ENCODE results near the gene ACBD6. TPM values are rescaled to one million over a fixed set of nuclear protein-coding genes. Genes with fewer than 3 reads are reported as not detected.

The ACBD6 gene
- total RNA-seq, 4 donors from 2014 or later: 33.3 to 44.0 (median 42.6) TPM

- H3K4me1 ChIP-seq: peaks cover 0 to 4% (median 0%) of the 10 kb centered on the region in 4 donors
- no peak overlapping the region for H3K4me3 ChIP-seq
- WGBS: 90% methylated on average over 6 of the region's 6 CpGs
- H3K9me3 ChIP-seq: no peaks in the 10 kb centered on the region
- H3K36me3 ChIP-seq: peaks cover 0 to 9% (median 3%) of the 10 kb centered on the region in 4 donors
- DNase-seq (ENCODE audit: extremely low spot score): no peak
- H3K27me3 ChIP-seq: no peaks in the 10 kb centered on the region
- no peak overlapping the region for H3K27ac ChIP-seq (replicated peaks in 1 of 4)
- TF ChIP-seq, protein P1, sequence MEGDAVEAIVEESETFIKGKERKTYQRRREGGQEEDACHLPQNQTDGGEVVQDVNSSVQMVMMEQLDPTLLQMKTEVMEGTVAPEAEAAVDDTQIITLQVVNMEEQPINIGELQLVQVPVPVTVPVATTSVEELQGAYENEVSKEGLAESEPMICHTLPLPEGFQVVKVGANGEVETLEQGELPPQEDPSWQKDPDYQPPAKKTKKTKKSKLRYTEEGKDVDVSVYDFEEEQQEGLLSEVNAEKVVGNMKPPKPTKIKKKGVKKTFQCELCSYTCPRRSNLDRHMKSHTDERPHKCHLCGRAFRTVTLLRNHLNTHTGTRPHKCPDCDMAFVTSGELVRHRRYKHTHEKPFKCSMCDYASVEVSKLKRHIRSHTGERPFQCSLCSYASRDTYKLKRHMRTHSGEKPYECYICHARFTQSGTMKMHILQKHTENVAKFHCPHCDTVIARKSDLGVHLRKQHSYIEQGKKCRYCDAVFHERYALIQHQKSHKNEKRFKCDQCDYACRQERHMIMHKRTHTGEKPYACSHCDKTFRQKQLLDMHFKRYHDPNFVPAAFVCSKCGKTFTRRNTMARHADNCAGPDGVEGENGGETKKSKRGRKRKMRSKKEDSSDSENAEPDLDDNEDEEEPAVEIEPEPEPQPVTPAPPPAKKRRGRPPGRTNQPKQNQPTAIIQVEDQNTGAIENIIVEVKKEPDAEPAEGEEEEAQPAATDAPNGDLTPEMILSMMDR (IDR thresholded peaks at IDR 0.05): no peak
- TF ChIP-seq POLR2A (IDR thresholded peaks at IDR 0.05; ENCODE audit: low read depth) (no peak), EP300 (IDR thresholded peaks at IDR 0.05) (no peak), POLR2AphosphoS5 (IDR thresholded peaks at IDR 0.05) (no peak)
- intact Hi-C loops (cut with DNase I): no loop called here
Observed at GRCh38 chr1:180290265-180291001, 211.9 kb downstream of the ACBD6 start.

DNA sequence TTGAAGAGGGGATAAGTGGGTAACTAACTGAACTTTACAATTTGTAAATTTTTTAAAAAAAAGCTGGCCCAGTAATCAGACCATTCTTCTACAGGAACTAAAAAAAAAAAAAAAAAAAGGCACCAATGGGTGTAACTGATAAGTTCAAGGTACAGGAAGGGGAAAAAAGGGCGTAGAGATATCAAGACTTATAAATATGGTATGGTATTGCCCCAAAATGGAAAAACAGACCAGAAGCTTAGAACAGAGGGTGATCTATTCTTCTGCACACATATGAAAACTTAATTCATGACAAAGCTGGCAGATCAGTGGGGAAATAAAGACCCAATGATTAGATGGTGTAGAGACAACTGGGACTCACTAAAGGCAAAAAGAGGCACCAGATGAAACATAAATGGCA lies 213.4 kb downstream of the ACBD6 start:
- H3K27ac ChIP-seq (replicated peaks in 1 of 4): no peak overlapping the region
- peaks cover 0 to 4% (median 0%) of the 10 kb centered on the region in 4 donors for H3K4me1 ChIP-seq
- TF ChIP-seq POLR2A (IDR thresholded peaks at IDR 0.05; ENCODE audit: low read depth): no peak
- TF ChIP-seq POLR2AphosphoS5 (IDR thresholded peaks at IDR 0.05): no peak
- TF ChIP-seq, protein P1 (IDR thresholded peaks at IDR 0.05): no peak
- no peak for TF ChIP-seq EP300 (IDR thresholded peaks at IDR 0.05)
- WGBS: 85% methylated on average over 1 of the region's 1 CpG
- no peak overlapping the region for H3K4me3 ChIP-seq
- H3K9me3 ChIP-seq: no peaks in the 10 kb centered on the region
- intact Hi-C loops (cut with DNase I): no loop called here
- DNase-seq (ENCODE audit: extremely low spot score): no peak
- H3K36me3 ChIP-seq: peaks cover 0 to 20% (median 6%) of the 10 kb centered on the region in 4 donors
- H3K27me3 ChIP-seq: no peaks in the 10 kb centered on the region

DNA sequence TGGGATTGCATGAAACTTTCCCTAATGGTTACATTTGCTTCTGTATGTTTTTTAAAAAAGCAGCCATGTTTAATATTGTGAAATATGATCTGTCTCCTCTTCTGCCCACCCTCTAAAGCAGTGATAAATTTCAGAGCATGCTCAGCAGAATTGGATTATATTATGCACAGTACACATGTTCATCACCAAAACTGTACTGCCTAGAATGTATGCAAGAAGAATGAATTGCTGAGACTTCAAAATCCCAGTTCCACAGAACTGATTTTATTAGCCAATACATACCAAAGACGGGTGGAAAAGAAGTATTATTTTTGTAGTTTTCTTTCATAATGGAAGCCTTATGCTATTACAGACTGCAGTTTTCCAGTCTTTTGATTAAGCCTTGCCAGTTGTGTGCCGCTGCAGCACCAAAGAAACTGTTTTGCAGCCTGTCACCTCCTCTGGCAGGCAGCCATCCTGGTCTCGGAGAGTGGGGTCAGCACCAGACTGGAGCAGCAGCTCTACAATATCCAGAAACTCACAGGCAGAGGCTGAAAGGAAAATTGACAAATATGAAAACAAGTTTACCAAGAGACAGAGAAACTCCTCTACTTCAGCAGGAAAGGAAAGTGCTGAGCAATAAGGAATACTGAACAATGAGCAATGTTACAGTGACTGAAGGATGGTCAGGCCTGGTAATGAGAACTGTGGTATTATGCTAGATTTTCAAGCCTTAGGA lies 214.2 kb downstream of the ACBD6 start:
- H3K4me1 ChIP-seq: peaks cover 0 to 4% (median 0%) of the 10 kb centered on the region in 4 donors
- DNase-seq (ENCODE audit: extremely low spot score): no peak
- TF ChIP-seq EP300 (IDR thresholded peaks at IDR 0.05) (no peak), POLR2AphosphoS5 (IDR thresholded peaks at IDR 0.05) (no peak), POLR2A (IDR thresholded peaks at IDR 0.05; ENCODE audit: low read depth) (no peak)
- TF ChIP-seq, protein P1 (IDR thresholded peaks at IDR 0.05): no peak
- intact Hi-C loops (cut with DNase I): no loop called here
- H3K27me3 ChIP-seq: no peaks in the 10 kb centered on the region
- no peaks in the 10 kb centered on the region for H3K9me3 ChIP-seq
- H3K27ac ChIP-seq (replicated peaks in 1 of 4): peak overlapping the region in 1 of 4 donors; percentile 25
- 65% methylated on average over 3 of the region's 3 CpGs for whole genome bisulfite sequencing
- peaks cover 0 to 20% (median 6%) of the 10 kb centered on the region in 4 donors for H3K36me3 ChIP-seq
- no peak overlapping the region for H3K4me3 ChIP-seq

- peaks cover 0 to 4% (median 0%) of the 10 kb centered on the region in 4 donors for H3K4me1 ChIP-seq
- peaks cover 0 to 20% (median 6%) of the 10 kb centered on the region in 4 donors for H3K36me3 ChIP-seq
- no peak overlapping the region for H3K4me3 ChIP-seq
- no peak for DNase-seq (ENCODE audit: extremely low spot score)
- TF ChIP-seq POLR2AphosphoS5 (IDR thresholded peaks at IDR 0.05): no peak
- intact Hi-C loops (cut with DNase I): no loop called here
- H3K9me3 ChIP-seq: no peaks in the 10 kb centered on the region
- no peaks in the 10 kb centered on the region for H3K27me3 ChIP-seq
- no peak overlapping the region for H3K27ac ChIP-seq (replicated peaks in 1 of 4)
Observed at GRCh38 chr1:180286417-180286816, 216.0 kb downstream of the ACBD6 start.

DNA sequence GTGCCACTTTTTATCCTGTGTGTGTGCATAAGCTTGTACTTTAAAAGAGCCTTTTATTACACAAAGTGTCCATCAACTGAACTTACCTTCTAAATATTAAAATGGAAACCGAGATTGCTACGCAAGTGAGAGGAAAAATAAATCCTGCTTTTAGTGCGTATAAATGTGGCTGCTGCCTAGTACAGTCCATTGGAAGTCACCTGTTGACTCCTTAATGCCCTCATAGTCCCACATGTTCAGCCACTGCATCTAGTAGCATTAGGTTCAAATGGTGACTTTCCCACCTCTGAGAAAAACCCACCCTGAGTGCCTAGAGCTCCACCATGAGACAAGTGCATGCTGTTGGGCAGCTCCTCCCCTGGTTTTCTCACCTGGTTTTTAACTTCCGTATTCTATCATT lies 219.3 kb downstream of the ACBD6 start:
- 85% methylated on average over 4 of the region's 4 CpGs for WGBS
- no peaks in the 10 kb centered on the region for H3K9me3 ChIP-seq
- H3K27ac ChIP-seq (replicated peaks in 1 of 4): no peak overlapping the region
- no peak for DNase-seq (ENCODE audit: extremely low spot score)
- intact Hi-C loops (cut with DNase I): no loop called here
- TF ChIP-seq EP300 (IDR thresholded peaks at IDR 0.05) (no peak), POLR2AphosphoS5 (IDR thresholded peaks at IDR 0.05) (no peak), POLR2A (IDR thresholded peaks at IDR 0.05; ENCODE audit: low read depth) (no peak)
- TF ChIP-seq, protein P1 (IDR thresholded peaks at IDR 0.05): no peak
- no peaks in the 10 kb centered on the region for H3K4me1 ChIP-seq
- H3K4me3 ChIP-seq: no peak overlapping the region
- no peaks in the 10 kb centered on the region for H3K27me3 ChIP-seq
- H3K36me3 ChIP-seq: peaks cover 0 to 42% (median 11%) of the 10 kb centered on the region in 4 donors
